ENCODE results near the gene CCDC88B.
A peak's percentile ranks its signal among the peaks of the same experiment; 100 is the strongest.

DNA sequence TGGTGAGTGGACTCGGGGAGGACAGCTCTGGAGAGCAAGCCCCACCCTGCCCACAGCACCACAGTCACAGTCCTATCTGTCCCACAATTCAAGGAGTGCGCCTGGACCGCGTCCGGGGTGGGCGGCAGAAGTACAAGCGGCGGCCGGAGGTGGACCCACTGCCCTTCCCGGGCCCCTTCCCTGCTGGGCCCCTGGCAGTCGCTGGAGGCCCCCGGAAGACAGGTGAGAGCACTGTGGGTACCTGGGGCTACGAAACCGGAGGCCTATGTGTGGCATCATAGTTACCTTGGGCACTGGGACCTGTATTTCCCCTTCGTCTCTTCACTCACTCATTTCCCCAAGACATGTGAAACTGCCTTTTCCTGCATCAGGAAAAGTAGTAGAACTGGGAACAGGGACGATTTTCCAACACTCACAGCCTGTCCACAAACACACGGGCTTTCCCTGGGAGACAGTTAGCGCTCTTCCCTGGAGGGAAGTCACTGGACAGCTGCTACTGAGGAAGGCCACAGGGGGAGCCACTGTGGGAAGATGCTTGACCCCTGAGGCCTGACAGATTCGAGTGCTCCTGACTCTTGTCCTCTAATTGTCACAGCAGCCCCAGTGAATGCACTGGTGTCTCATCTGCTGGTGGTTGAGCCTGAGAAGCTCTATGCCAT, 25.7 kb upstream of the CCDC88B start:
- no peak for TF ChIP-seq BRF1 (IDR thresholded peaks at IDR 0.05; ENCODE audit: borderline replicate concordance, extremely low read depth, insufficient read length)
- peak; percentile 34 to 53 (median 44); a peak in 5 of 6 replicates for TF ChIP-seq CTCF (IDR thresholded peaks at IDR 0.05 in 2 of 3, conservative IDR thresholded peaks at IDR 0.05 in 1 of 3; ENCODE audit: insufficient read depth in 2 of 3, low read depth in 1 of 3, low read length in 3 of 3)
- no peak for TF ChIP-seq THRA (IDR thresholded peaks at IDR 0.05)
- no peak for TF ChIP-seq RAD51 (IDR thresholded peaks at IDR 0.05; ENCODE audit: borderline replicate concordance, low read depth)
- TF ChIP-seq, protein P1, sequence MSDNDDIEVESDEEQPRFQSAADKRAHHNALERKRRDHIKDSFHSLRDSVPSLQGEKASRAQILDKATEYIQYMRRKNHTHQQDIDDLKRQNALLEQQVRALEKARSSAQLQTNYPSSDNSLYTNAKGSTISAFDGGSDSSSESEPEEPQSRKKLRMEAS (CRISPR knock-in tag; IDR thresholded peaks at IDR 0.05): no peak
